Liver (tissue), 3 donors: ENCODE results near the gene PRDX1.

Experiments
- CTCF ChIP-seq: fragments of 150-350 bp; IDR thresholded peaks from 2 replicates; pipeline ENCODE4 v1.5.1; 2017; ENCODE audit warnings: improper control_type of control experiment, low read depth, low read length; ENCODE audit not compliant: missing input control
- EGR1 ChIP-seq, 2 donors: IDR thresholded peaks; 2 replicates each; pipeline ENCODE4 v1.6.1; 2016 to 2018; ENCODE audit warnings: antibody characterized with exemption in 2 of 2, low read depth in 2 of 2
- FOXA1 ChIP-seq: IDR thresholded peaks from 2 replicates; pipeline ENCODE4 v1.6.1; 2016; ENCODE audit warnings: antibody characterized with exemption
- GABPA ChIP-seq, 2 donors: IDR thresholded peaks in 1 of 2; conservative IDR thresholded peaks in 1 of 2; 2 replicates each; pipeline ENCODE4 v1.6.1; 2016; ENCODE audit warnings: antibody characterized with exemption in 2 of 2, mild to moderate bottlenecking in 1 of 2, moderate library complexity in 1 of 2
- MAX ChIP-seq: IDR thresholded peaks from 2 replicates; pipeline ENCODE4 v1.6.1; 2016; ENCODE audit warnings: antibody characterized with exemption
- NR2F2 ChIP-seq: IDR thresholded peaks from 2 replicates; pipeline ENCODE4 v1.6.1; 2016; ENCODE audit warnings: antibody characterized with exemption
- REST ChIP-seq: IDR thresholded peaks from 2 replicates; pipeline ENCODE4 v1.6.1; 2016; ENCODE audit warnings: antibody characterized with exemption, mild to moderate bottlenecking
- RXRA ChIP-seq, 2 donors: IDR thresholded peaks; 2 replicates each; pipeline ENCODE4 v1.6.1; 2017 to 2018; ENCODE audit warnings: antibody characterized with exemption in 2 of 2, mild to moderate bottlenecking in 1 of 2
- SP1 ChIP-seq: IDR thresholded peaks from 2 replicates; pipeline ENCODE4 v1.6.1; 2018; ENCODE audit warnings: antibody characterized with exemption, mild to moderate bottlenecking
- TAF1 ChIP-seq: conservative IDR thresholded peaks from 2 replicates; pipeline ENCODE4 v1.6.1; 2016; ENCODE audit warnings: antibody characterized with exemption, mild to moderate bottlenecking
- donor health status: healthy.
- donor health status: healthy.

GRCh38 chr1:45485949-45486348 lies 35.7 kb downstream of the PRDX1 start:
- TF ChIP-seq CTCF: no peak
- no peak for TF ChIP-seq GABPA (IDR thresholded peaks at IDR 0.05 in 1 of 2, conservative IDR thresholded peaks at IDR 0.05 in 1 of 2)
- TF ChIP-seq MAX: no peak
- TF ChIP-seq RXRA (IDR thresholded peaks at IDR 0.05): no peak
- TF ChIP-seq REST: no peak
- TF ChIP-seq FOXA1: no peak
- TF ChIP-seq TAF1: no peak
- TF ChIP-seq EGR1 (IDR thresholded peaks at IDR 0.05; ENCODE audit: low read depth in 2 of 2): no peak
- no peak for TF ChIP-seq SP1
- TF ChIP-seq NR2F2: no peak
